Prostate gland (tissue), 2 donors: ENCODE results near the gene BEX5.
"Not testable (repeated sequence)": the region's sequence is repeated elsewhere in the genome, so short reads cannot be mapped to it uniquely, and the experiment has no call there.

Source experiments
- POLR2A ChIP-seq: fragments of 450-650 bp; IDR thresholded peaks from one replicate; pipeline ENCODE4 v1.6.1; 2016; ENCODE audit warnings: antibody characterized with exemption, mild to moderate bottlenecking
- POLR2AphosphoS5 ChIP-seq: sonication (generic); formaldehyde crosslinking; IDR thresholded peaks from one replicate; pipeline ENCODE4 v1.6.1; 2017; ENCODE audit warnings: antibody characterized with exemption
- TF ChIP-seq, protein P1 (sequence below), 4 experiments: fragments of 200-600 bp in 2 of 4; fragments of 450-650 bp in 2 of 4; sonication (generic) in 2 of 4; IDR thresholded peaks; 1 replicate in 3 of 4; 2 replicates in 1 of 4; pipeline ENCODE4 v1.5.1; 2016 to 2019; ENCODE audit warnings: antibody characterized with exemption in 4 of 4, mild to moderate bottlenecking in 2 of 4, moderate library complexity in 2 of 4

DNA sequence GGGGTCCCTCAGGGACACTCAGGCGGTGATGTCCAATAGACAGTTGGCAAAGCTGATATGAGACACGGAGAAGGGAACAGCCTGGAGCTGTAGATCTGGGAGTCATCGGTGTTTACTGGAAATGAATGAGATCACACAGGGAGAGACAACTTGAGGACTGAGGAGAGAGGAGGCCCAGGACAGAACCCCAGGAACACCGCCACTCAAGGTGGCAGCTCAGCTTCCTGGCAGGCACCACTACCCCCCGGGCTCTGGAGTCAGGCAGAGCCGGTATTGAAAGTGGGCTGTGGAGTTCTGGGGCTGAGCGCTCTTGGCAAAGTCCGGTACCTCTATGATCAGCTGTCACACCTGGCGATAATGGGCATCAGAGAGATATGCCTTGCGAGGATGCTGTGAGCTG lies 30.8 kb downstream of the BEX5 start:
- TF ChIP-seq, protein P1, sequence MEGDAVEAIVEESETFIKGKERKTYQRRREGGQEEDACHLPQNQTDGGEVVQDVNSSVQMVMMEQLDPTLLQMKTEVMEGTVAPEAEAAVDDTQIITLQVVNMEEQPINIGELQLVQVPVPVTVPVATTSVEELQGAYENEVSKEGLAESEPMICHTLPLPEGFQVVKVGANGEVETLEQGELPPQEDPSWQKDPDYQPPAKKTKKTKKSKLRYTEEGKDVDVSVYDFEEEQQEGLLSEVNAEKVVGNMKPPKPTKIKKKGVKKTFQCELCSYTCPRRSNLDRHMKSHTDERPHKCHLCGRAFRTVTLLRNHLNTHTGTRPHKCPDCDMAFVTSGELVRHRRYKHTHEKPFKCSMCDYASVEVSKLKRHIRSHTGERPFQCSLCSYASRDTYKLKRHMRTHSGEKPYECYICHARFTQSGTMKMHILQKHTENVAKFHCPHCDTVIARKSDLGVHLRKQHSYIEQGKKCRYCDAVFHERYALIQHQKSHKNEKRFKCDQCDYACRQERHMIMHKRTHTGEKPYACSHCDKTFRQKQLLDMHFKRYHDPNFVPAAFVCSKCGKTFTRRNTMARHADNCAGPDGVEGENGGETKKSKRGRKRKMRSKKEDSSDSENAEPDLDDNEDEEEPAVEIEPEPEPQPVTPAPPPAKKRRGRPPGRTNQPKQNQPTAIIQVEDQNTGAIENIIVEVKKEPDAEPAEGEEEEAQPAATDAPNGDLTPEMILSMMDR (IDR thresholded peaks at IDR 0.05) = not testable (repeated sequence)
- TF ChIP-seq POLR2AphosphoS5, POLR2A: not testable (repeated sequence)
